GM19193 (cell line): ENCODE data around the gene NSDHL.

ENCODE experiments used
- POLR2A ChIP-seq: IDR thresholded peaks from 4 replicates; pipeline ENCODE4 v1.6.1; 2011; ENCODE audit not compliant: insufficient read depth, insufficient read length; ENCODE audit errors: extremely low read depth

Gene NSDHL

GRCh38 chrX:152830312-152831305 lies at the start of gene NSDHL, which contains the start of gene CETN2:
Gene NSDHL, plus strand, starts transcription at chrX:152831063. Its CDS starts 15,262 bp downstream, at chrX:152846325.
Gene CETN2, minus strand, starts transcription at chrX:152830757. Its CDS starts 47 bp downstream, at chrX:152830710.
- peak; percentile 69 for TF ChIP-seq POLR2A

DNA sequence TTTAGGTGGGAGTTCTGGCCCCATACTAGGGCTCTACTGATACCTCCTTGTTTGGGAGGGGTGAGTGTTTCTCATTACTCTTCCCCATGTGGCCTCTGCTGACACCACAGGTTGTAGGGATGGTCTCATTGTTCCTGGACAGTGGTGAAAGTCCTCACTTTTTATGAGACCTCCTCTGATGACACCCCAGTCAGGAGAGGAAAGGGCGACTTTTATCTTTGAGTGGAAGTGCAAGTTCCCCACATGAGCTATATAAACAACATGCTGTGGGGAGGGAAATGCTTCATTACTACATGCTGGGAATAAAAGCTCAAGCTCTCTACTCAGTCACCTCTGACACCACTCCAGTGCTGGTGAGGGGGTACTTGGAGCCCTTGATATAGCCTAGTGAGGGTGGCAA lies 31.9 kb upstream of the NSDHL start:
- TF ChIP-seq POLR2A, result no peak

DNA sequence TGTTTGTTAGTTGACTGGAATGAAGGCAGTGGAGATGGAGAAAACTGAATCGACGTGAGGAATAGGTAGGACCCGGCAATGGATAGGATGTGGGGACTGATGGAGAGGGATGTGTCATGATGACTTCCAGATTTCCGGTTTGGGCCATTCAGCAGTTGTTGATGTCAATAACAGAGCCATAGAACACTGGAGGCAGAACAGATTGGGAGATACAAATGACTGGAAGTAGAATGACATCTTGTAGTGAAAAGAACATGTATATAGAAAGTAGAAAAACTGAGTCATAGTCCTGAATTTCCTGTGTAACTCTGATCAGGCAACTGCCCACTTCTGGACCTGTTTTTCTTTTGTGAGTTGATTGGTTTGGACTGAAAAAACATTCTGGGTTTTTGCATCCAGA lies 24.8 kb upstream of the NSDHL start:
- TF ChIP-seq POLR2A, result no peak

DNA sequence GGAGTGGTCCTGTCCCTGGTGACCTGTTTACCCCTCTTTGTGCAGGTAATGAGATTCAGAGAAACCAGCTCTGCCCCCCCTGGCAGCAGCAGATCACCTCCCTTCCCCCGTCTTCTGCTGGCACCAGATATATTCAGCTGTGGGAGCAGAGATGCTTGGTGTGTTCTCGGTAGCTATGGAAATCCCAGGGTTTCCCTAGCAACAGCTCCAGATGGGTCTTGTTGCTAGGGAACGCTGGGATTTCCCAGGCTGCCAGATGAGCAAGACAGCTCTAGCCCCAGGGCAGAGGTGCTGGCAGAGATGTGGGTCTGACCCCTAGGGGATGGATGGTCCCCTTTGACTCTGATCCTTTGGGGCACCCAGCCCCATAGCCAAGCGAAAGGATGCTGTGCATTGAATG lies 20.5 kb upstream of the NSDHL start:
- no peak for TF ChIP-seq POLR2A

DNA sequence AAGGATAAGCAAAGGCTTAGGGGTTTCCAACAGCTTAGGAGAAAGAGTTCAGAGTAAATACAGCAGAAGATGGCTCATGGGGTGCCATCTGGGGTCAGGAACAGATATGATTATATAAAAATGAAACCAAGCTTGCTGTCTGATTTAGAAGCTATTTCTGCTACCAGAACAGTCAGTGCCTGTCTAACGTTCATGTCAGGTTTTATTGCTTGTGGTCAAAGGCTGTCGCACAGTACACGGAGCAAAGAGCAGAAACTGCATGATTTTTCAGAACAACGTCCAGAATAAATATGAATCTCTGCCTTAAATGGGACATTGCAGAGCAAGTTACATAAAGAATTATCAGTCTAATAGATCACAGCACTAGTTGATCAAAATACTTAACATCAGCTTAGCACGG lies 17.7 kb upstream of the NSDHL start:
- TF ChIP-seq POLR2A, result no peak

GRCh38 chrX:152814048-152814447 lies 16.8 kb upstream of the NSDHL start:
- TF ChIP-seq POLR2A, result no peak

DNA sequence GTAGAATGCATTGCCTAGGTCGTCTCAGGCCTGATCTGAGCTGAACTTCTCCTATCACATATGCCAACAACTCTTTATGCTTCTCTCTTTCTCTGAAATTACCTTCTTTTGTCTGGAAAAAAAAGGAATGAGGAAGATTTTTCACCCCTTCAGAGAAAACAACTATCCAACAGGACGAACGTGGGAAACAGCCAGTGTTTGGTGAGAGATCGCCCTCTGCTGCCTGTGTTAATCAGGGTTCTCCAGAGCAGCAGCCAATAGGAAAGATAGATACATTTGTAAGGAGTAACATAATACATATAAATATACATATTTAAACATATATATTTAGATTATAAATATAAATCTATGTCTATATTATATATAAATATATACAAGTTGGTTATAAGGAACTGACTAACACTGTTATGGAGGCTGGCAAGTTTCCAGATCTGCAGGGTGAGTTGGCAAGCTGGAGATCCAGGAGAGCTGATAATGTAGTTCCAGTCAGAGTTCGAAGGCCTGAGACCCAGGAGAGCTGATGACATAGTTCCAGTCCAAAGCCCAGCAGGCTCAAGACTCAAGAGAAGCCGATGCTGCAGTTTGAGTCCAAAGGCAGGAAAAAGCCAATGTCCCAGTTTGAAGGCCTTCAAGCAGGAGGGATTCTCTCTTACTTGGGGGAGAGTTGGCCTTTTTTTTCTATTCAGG lies 13.6 kb upstream of the NSDHL start:
- TF ChIP-seq POLR2A, result no peak

DNA sequence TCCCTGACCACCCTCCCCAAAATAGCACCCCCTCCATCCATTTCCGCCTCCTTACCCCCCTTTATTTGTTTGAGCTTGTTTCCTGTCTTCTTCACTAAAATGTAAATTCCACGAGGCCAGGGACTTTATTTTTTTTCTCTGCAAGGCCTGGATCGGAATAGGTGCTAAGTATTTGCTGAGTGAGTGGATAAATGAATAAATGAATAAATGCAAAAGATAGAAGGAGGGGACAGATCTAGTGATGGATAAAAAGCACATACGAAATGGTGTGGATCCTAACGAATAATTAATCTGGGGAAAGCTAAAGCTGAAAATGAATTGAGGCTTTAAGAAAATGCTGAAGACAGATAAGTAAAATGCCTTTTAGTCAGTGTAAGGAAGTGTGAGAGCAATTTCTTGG lies 12.5 kb upstream of the NSDHL start:
- TF ChIP-seq POLR2A, result no peak

GRCh38 chrX:152819266-152819665 lies 11.6 kb upstream of the NSDHL start:
- TF ChIP-seq POLR2A, result no peak

DNA sequence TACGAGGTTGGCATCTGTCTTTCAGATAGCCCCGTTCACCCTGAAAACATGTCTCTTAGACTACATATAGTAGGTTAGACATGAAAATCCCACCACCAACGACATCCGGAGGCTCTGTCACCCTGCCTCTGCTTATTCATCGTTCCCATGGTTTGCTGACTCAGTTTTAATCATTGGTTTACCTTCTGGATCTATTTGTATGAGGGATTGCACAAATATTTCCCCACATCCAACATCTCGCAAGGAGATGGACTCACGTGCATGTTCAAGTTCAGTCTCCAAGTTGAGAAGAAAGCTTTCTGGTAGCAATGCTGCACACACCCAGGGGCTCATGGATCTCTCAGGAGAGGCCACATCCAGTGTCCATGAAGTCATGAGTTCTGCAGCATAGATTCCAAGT lies 11.1 kb upstream of the NSDHL start:
- no peak for TF ChIP-seq POLR2A

DNA sequence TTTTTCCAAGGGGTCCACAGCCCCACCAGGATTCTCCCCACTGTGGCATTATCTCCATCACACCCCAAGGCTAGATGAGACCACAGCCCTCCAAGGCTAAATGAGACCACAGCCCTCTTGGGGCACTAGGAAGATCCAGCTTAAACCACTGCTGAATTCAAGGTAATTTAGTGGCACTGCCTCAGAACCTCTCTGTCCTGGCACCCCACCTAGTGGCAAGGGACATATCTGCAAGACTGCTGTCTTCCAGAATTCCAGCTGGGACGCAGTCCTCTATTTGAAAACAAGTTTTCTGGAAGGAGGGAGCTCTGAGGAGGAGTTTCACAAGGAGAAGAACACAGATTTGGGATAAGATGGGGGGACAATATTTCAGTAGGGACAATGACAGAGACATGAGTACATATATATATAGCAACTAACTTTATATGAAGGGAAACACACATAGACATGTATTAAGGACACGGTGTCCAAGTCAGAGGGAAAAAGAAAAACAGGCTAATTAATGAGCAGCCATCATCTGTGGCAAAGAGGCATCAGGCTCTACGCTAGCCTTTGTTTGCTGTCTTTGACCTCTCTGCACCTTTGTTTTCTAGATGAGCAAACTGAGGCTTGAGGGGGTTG lies 9.6 kb upstream of the NSDHL start:
- TF ChIP-seq POLR2A, result no peak

DNA sequence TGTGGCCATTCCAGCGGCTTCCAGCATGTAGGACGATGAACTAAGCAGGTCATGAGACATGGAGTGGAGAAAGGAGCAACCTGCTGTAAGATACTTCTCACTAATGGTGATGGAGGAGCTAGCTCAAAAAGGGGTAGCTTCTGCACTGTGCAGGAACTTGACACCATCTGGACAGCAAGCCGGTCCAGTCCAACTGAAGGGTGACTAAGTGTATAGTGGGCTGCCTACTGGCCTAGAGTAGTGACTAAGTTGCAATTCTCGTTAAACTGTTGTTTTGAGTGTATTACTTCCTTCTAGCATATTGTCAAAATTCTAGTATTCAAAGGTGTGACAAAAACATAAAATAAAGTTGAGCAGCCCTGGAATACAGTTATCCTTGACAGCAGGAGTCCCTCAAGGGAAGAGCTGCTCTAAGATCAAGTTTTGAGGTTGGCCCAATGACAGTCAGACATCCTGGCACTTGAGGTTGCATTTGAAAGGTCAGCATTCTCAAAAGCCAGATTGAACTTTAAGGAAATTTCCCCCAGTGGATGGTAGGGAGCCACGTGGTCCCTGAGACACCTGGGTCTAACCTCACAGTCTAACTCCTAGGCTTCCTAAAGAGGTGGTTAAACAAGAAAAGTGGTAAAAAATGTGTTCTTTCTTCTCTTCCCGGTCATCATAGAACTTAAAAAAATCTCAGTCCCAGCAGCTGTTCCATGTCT lies 8.3 kb upstream of the NSDHL start:
- no peak for TF ChIP-seq POLR2A

GRCh38 chrX:152823657-152824056 lies 7.2 kb upstream of the NSDHL start:
- TF ChIP-seq POLR2A, result no peak

- no peak for TF ChIP-seq POLR2A
Measured at GRCh38 chrX:152824841-152825374, 6.0 kb upstream of the NSDHL start.
